HepG2 (cell line): ENCODE results near the gene SLC28A1. TPM values are rescaled to one million over a fixed set of nuclear protein-coding genes. Genes with fewer than 3 reads are reported as not detected.

ENCODE experiments used
- ATAD3A ChIP-seq: sonication (generic); formaldehyde crosslinking; IDR thresholded peaks from 2 replicates; pipeline ENCODE4 v1.4.0; 2020; ENCODE audit warnings: missing genetic modification reagents
- CBX2 ChIP-seq, 2 experiments: fragments of 200-600 bp in 1 of 2; sonication (generic); formaldehyde crosslinking in 1 of 2; IDR thresholded peaks; 2 replicates each; pipeline versions ENCODE4 v1.7.0 to v1.8.1; 2018 to 2022; ENCODE audit warnings: low read depth in 2 of 2, low read length in 1 of 2, mild to moderate bottlenecking in 1 of 2, missing genetic modification reagents in 1 of 2
- CENPX ChIP-seq: sonication (generic); formaldehyde crosslinking; IDR thresholded peaks from 2 replicates; pipeline ENCODE4 v1.9.0; 2021; ENCODE audit warnings: mild to moderate bottlenecking, missing genetic modification reagents, moderate library complexity
- EZH2 ChIP-seq: conservative IDR thresholded peaks from 2 replicates; pipeline ENCODE4 v1.6.1; 2012; ENCODE audit warnings: mild to moderate bottlenecking, low read depth, low read length, moderate library complexity
- FIP1L1 ChIP-seq: fragments of 200-400 bp; formaldehyde crosslinking; IDR thresholded peaks from 2 replicates; pipeline ENCODE4 v1.6.1; 2018; ENCODE audit warnings: low read depth, mild to moderate bottlenecking, low read length, moderate library complexity, borderline replicate concordance; ENCODE audit not compliant: insufficient read depth
- FOSL1 ChIP-seq: sonication (generic); formaldehyde crosslinking; IDR thresholded peaks from 2 replicates; pipeline ENCODE4 v1.9.0; 2021; ENCODE audit warnings: missing genetic modification reagents, borderline replicate concordance
- KDM5B ChIP-seq: sonication (generic); formaldehyde crosslinking; IDR thresholded peaks from 2 replicates; pipeline ENCODE4 v1.4.0; 2020; ENCODE audit warnings: missing genetic modification reagents, mild to moderate bottlenecking, borderline replicate concordance
- MED13 ChIP-seq: sonication (generic); formaldehyde crosslinking; IDR thresholded peaks from 2 replicates; pipeline ENCODE4 v1.5.0; 2020; ENCODE audit warnings: missing genetic modification reagents
- RORA ChIP-seq: sonication (generic); formaldehyde crosslinking; IDR thresholded peaks from 2 replicates; pipeline ENCODE4 v1.5.0; 2020; ENCODE audit warnings: mild to moderate bottlenecking, missing genetic modification reagents, moderate library complexity
- SETDB1 ChIP-seq: sonication (generic); formaldehyde crosslinking; IDR thresholded peaks from 2 replicates; pipeline ENCODE4 v1.5.1; 2020; ENCODE audit warnings: missing genetic modification reagents, mild to moderate bottlenecking, borderline replicate concordance
- SMC3 ChIP-seq: IDR thresholded peaks from 2 replicates; pipeline ENCODE4 v1.6.1; 2011; ENCODE audit warnings: low read length, improper control_type of control experiment
- TCF7L2 ChIP-seq: IDR thresholded peaks from 2 replicates; pipeline ENCODE4 v1.6.1; 2011; ENCODE audit warnings: mild to moderate bottlenecking, low read depth, low read length, moderate library complexity
- TEAD3 ChIP-seq: optimal IDR thresholded peaks from 2 replicates; pipeline ENCODE3; 2016; ENCODE audit warnings: borderline replicate concordance
- TERF1 ChIP-seq: sonication (generic); formaldehyde crosslinking; IDR thresholded peaks from 2 replicates; pipeline ENCODE4 v1.8.0; 2022; ENCODE audit warnings: mild to moderate bottlenecking, missing genetic modification reagents, moderate library complexity
- U2AF2 ChIP-seq: fragments of 200-400 bp; formaldehyde crosslinking; IDR thresholded peaks from 2 replicates; pipeline ENCODE4 v1.6.1; 2017; ENCODE audit warnings: low read depth, mild to moderate bottlenecking, low read length
- ZNF10 ChIP-seq: sonication (generic); formaldehyde crosslinking; IDR thresholded peaks from 2 replicates; pipeline ENCODE4 v1.4.0; 2020; ENCODE audit warnings: mild to moderate bottlenecking, low read depth, missing genetic modification reagents, borderline replicate concordance
- ZNF24 ChIP-seq: fragments of 450-650 bp; IDR thresholded peaks from 2 replicates; pipeline ENCODE4 v1.6.1; 2017; ENCODE audit warnings: antibody characterized with exemption, mild to moderate bottlenecking
- ZNF549 ChIP-seq: sonication (generic); formaldehyde crosslinking; IDR thresholded peaks from 2 replicates; pipeline ENCODE4 v1.5.0; 2020; ENCODE audit warnings: missing genetic modification reagents
- ZNF557 ChIP-seq: sonication (generic); formaldehyde crosslinking; IDR thresholded peaks from 2 replicates; pipeline ENCODE4 v1.4.0; 2020; ENCODE audit warnings: missing genetic modification reagents
- ZNF713 ChIP-seq: sonication (generic); formaldehyde crosslinking; IDR thresholded peaks from 2 replicates; pipeline ENCODE4 v1.4.0; 2020; ENCODE audit warnings: mild to moderate bottlenecking, missing genetic modification reagents
- ZNF841 ChIP-seq: sonication (generic); formaldehyde crosslinking; IDR thresholded peaks from 2 replicates; pipeline ENCODE4 v1.8.1; 2023; ENCODE audit warnings: missing genetic modification reagents, borderline replicate concordance
- polyA plus RNA-seq, 8 experiments: library from polyadenylated mRNA; depleted of rRNA in 3 of 8; stranded (reverse) in 7 of 8; unstranded in 1 of 8; fragments of >200 nt; fragmentation: Illumina TruSeq in 4 of 8; extraction: Trizol in 4 of 8; gene quantifications; 2 replicates each; pipeline versions ENCODE4 v1.2.1 to v1.2.3, GENCODE V29; 2011 to 2016; ENCODE audit warnings: low read depth in 4 of 8, missing spikeins in 1 of 8, mixed read lengths in 1 of 8; ENCODE audit not compliant: insufficient read depth in 1 of 8
- total RNA-seq, 5 experiments: library from RNA; depleted of rRNA; stranded (reverse); fragments of >200 nt; fragmentation: Illumina TruSeq; extraction: Trizol; gene quantifications; 2 replicates each; pipeline ENCODE4 v1.2.3, GENCODE V29; 2016; ENCODE audit warnings: low read depth in 1 of 5
- TF ChIP-seq, protein P1 (sequence below): sonication (generic); formaldehyde crosslinking; IDR thresholded peaks from 2 replicates; pipeline ENCODE4 v1.4.0; 2020; ENCODE audit warnings: missing genetic modification reagents
- TF ChIP-seq, protein P2 (sequence below): fragments of 450-650 bp; IDR thresholded peaks from 2 replicates; pipeline ENCODE4 v1.6.1; 2017; ENCODE audit warnings: mild to moderate bottlenecking
- TF ChIP-seq, protein P3 (sequence below): sonication (generic); formaldehyde crosslinking; conservative IDR thresholded peaks from 2 replicates; pipeline ENCODE4 v1.8.0; 2022; ENCODE audit warnings: missing genetic modification reagents

SLC28A1 gene
- total and polyA plus RNA-seq, 2 of the 13 experiments (the other 11 are each of a cell fraction or from before 2014, with no cell fraction given) = 0.31 to 5.8 TPM

GRCh38 chr15:84981054-84981710 lies 96.7 kb downstream of the SLC28A1 start (continued):
- TF ChIP-seq ZNF713 = no peak
- no peak for TF ChIP-seq ZNF841 (CRISPR knock-in tag)
- peak; percentile 60 for TF ChIP-seq MED13
- no peak for TF ChIP-seq ATAD3A (CRISPR knock-in tag)
- TF ChIP-seq CBX2 (IDR thresholded peaks at IDR 0.05; ENCODE audit: low read depth, low read length) = no peak
- TF ChIP-seq CBX2 (CRISPR knock-in tag; IDR thresholded peaks at IDR 0.05; ENCODE audit: low read depth) = no peak
- TF ChIP-seq, protein P1, sequence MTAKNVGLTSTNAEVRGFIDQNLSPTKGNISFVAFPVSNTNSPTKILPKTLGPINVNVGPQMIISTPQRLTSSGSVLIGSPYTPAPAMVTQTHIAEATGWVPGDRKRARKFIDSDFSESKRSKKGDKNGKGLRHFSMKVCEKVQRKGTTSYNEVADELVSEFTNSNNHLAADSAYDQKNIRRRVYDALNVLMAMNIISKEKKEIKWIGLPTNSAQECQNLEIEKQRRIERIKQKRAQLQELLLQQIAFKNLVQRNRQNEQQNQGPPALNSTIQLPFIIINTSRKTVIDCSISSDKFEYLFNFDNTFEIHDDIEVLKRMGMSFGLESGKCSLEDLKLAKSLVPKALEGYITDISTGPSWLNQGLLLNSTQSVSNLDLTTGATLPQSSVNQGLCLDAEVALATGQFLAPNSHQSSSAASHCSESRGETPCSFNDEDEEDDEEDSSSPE (CRISPR knock-in tag) = peak; percentile 86
- no peak for TF ChIP-seq EZH2
- TF ChIP-seq, protein P2, sequence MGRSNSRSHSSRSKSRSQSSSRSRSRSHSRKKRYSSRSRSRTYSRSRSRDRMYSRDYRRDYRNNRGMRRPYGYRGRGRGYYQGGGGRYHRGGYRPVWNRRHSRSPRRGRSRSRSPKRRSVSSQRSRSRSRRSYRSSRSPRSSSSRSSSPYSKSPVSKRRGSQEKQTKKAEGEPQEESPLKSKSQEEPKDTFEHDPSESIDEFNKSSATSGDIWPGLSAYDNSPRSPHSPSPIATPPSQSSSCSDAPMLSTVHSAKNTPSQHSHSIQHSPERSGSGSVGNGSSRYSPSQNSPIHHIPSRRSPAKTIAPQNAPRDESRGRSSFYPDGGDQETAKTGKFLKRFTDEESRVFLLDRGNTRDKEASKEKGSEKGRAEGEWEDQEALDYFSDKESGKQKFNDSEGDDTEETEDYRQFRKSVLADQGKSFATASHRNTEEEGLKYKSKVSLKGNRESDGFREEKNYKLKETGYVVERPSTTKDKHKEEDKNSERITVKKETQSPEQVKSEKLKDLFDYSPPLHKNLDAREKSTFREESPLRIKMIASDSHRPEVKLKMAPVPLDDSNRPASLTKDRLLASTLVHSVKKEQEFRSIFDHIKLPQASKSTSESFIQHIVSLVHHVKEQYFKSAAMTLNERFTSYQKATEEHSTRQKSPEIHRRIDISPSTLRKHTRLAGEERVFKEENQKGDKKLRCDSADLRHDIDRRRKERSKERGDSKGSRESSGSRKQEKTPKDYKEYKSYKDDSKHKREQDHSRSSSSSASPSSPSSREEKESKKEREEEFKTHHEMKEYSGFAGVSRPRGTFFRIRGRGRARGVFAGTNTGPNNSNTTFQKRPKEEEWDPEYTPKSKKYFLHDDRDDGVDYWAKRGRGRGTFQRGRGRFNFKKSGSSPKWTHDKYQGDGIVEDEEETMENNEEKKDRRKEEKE = no peak
- TF ChIP-seq ZNF10 (CRISPR knock-in tag) = no peak
- TF ChIP-seq FIP1L1 = no peak
- peak; percentile 81 for TF ChIP-seq TEAD3
- TF ChIP-seq ZNF557 = peak; percentile 21; the same call in 1 of the 2 replicates
- no peak for TF ChIP-seq TERF1 (CRISPR knock-in tag)
- TF ChIP-seq SETDB1 (CRISPR knock-in tag) = no peak
- TF ChIP-seq SMC3 = no peak
- 0 out of 2 replicates have a peak, but pooled peaks have one; percentile 6 for TF ChIP-seq ZNF24
- no peak for TF ChIP-seq CENPX
- TF ChIP-seq ZNF549 (CRISPR knock-in tag) = no peak
- no peak for TF ChIP-seq U2AF2
- no peak for TF ChIP-seq FOSL1 (CRISPR knock-in tag)
- TF ChIP-seq, protein P3, sequence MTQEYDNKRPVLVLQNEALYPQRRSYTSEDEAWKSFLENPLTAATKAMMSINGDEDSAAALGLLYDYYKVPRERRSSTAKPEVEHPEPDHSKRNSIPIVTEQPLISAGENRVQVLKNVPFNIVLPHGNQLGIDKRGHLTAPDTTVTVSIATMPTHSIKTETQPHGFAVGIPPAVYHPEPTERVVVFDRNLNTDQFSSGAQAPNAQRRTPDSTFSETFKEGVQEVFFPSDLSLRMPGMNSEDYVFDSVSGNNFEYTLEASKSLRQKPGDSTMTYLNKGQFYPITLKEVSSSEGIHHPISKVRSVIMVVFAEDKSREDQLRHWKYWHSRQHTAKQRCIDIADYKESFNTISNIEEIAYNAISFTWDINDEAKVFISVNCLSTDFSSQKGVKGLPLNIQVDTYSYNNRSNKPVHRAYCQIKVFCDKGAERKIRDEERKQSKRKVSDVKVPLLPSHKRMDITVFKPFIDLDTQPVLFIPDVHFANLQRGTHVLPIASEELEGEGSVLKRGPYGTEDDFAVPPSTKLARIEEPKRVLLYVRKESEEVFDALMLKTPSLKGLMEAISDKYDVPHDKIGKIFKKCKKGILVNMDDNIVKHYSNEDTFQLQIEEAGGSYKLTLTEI (CRISPR knock-in tag) = no peak
- TF ChIP-seq RORA = no peak
- TF ChIP-seq TCF7L2 = no peak
- TF ChIP-seq KDM5B (CRISPR knock-in tag) = no peak; the same call in 1 of the 2 replicates
